GM23338 (cell line): Measurements from ENCODE around the gene ADAM15.

Experiments used
- CREB1 ChIP-seq: fragments of 250-450 bp; sonication (Bioruptor Pico); IDR thresholded peaks from 2 replicates; pipeline ENCODE4 v1.5.0; 2020; ENCODE audit warnings: low read depth, mild to moderate bottlenecking, moderate library complexity
- EZH2 ChIP-seq: fragments of 200-600 bp; sonication (generic); IDR thresholded peaks from one replicate; pipeline ENCODE4 v1.8.0; 2017; ENCODE audit warnings: antibody characterized with exemption, mild to moderate bottlenecking, low read depth; ENCODE audit not compliant: unreplicated experiment
- JUNB ChIP-seq: IDR thresholded peaks from one replicate; pipeline ENCODE4 v1.6.1; 2016; ENCODE audit warnings: antibody characterized with exemption; ENCODE audit not compliant: unreplicated experiment
- STAT1 ChIP-seq: IDR thresholded peaks from one replicate; pipeline ENCODE4 v1.6.1; 2016; ENCODE audit warnings: antibody characterized with exemption; ENCODE audit not compliant: unreplicated experiment
- TF ChIP-seq, protein P1 (sequence below), 2 experiments: fragments of 200-600 bp in 1 of 2; sonication (generic) in 1 of 2; conservative IDR thresholded peaks; 2 replicates each; pipeline versions ENCODE4 v1.5.1 to v1.6.1; 2016 to 2017; ENCODE audit warnings: antibody characterized with exemption in 2 of 2, low read depth in 2 of 2, mild to moderate bottlenecking in 2 of 2, moderate library complexity in 1 of 2

DNA sequence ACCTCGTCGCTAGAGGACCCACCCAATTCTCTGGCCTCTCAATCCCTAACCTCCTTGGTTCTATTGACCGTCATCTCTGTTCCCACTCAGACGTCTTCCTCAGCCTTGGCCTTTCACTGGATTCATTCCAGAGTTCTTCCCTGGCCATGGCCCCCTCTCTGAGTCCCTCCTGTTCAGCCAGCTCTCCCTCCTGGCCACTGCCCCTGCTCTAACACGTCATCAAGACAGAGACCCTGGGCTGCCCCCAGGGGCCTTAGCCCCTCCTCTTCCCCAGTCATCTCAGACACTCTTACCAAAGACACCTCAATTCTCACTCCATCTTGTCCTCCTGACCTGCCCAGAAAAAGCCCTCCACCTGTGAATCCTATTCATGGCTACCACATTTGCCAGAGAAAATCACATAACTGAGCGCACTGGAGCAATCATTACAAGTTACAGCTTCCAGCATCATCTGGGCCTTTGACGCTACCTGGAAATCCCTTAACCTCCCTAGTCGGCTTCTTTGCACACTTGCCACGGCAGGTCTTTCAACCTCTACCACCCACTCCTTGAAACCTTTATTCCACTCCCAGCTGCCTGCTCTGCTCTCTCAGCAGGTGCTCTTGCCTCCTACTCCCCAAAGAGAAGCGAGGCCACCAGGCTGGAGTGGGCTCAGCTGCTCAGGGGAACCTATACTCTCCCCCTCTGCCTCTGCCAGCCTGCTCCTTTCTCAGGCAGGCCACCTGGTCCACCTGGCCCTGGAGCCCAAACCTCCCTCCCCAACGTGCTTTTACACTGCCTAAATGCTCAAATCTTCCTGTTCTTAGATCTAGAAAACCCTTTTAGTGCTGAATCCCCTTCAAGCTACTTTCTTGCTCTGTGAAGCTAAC, 31.5 kb upstream of the ADAM15 start:
- TF ChIP-seq EZH2 (no peak), STAT1 (no peak), JUNB (no peak), CREB1 (no peak)
- TF ChIP-seq, protein P1, sequence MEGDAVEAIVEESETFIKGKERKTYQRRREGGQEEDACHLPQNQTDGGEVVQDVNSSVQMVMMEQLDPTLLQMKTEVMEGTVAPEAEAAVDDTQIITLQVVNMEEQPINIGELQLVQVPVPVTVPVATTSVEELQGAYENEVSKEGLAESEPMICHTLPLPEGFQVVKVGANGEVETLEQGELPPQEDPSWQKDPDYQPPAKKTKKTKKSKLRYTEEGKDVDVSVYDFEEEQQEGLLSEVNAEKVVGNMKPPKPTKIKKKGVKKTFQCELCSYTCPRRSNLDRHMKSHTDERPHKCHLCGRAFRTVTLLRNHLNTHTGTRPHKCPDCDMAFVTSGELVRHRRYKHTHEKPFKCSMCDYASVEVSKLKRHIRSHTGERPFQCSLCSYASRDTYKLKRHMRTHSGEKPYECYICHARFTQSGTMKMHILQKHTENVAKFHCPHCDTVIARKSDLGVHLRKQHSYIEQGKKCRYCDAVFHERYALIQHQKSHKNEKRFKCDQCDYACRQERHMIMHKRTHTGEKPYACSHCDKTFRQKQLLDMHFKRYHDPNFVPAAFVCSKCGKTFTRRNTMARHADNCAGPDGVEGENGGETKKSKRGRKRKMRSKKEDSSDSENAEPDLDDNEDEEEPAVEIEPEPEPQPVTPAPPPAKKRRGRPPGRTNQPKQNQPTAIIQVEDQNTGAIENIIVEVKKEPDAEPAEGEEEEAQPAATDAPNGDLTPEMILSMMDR (conservative IDR thresholded peaks at IDR 0.05; ENCODE audit: low read depth in 2 of 2), result no peak
